DMS 273 treated with DMSO at 0.1 percent for 48 hours (cell line): Measurements from ENCODE around the gene ALKBH6.
"Not testable (repeated sequence)": the region's sequence is repeated elsewhere in the genome, so short reads cannot be mapped to it uniquely, and the experiment has no call there.

Experiments
- DNase-seq: peaks from one replicate; lab custom pipeline; 2025; lab: John Stamatoyannopoulos, UW

ALKBH6 gene

GRCh38 chr19:36014012-36014924, at the start of gene ALKBH6:
TSS of gene ALKBH6 (minus strand) at chr19:36014213. CDS start at chr19:36013397, 816 bp downstream.
- peak; percentile 98 for DNase-seq

GRCh38 chr19:36061367-36061766, 47.4 kb upstream of the ALKBH6 start:
- no peak for DNase-seq

- no peak for DNase-seq
Observed at GRCh38 chr19:36060430-36060829, 46.4 kb upstream of the ALKBH6 start.

GRCh38 chr19:36059180-36059910, 45.3 kb upstream of the ALKBH6 start:
- no peak for DNase-seq

GRCh38 chr19:36058481-36059179, 44.6 kb upstream of the ALKBH6 start:
- no peak for DNase-seq

- DNase-seq, result peak; percentile 95
Observed at GRCh38 chr19:36054733-36055686, 41.0 kb upstream of the ALKBH6 start, which contains the start of gene WDR62. TSS of gene WDR62 (plus strand) at chr19:36054897. CDS start at chr19:36054972, 75 bp downstream.

GRCh38 chr19:36054119-36054732, 40.2 kb upstream of the ALKBH6 start, which contains the start of gene THAP8:
TSS of gene THAP8 (minus strand) at chr19:36054285. CDS start at chr19:36054217, 68 bp downstream.
- DNase-seq, result peak; percentile 98

GRCh38 chr19:36051637-36052036, 37.6 kb upstream of the ALKBH6 start:
- no peak for DNase-seq

GRCh38 chr19:36051236-36051635, 37.2 kb upstream of the ALKBH6 start:
- peak; percentile 9 for DNase-seq

- DNase-seq, result no peak
Observed at GRCh38 chr19:36049080-36049698, 35.2 kb upstream of the ALKBH6 start.

- DNase-seq, result no peak
Observed at GRCh38 chr19:36047835-36048234, 33.8 kb upstream of the ALKBH6 start.

GRCh38 chr19:36046443-36047050, 32.5 kb upstream of the ALKBH6 start:
- DNase-seq, result no peak

GRCh38 chr19:36043952-36044351, 29.9 kb upstream of the ALKBH6 start:
- DNase-seq, result no peak

GRCh38 chr19:36041831-36042230, 27.8 kb upstream of the ALKBH6 start:
- no peak for DNase-seq

GRCh38 chr19:36041092-36041491, 27.1 kb upstream of the ALKBH6 start:
- not testable (repeated sequence) for DNase-seq

GRCh38 chr19:36040495-36040894, 26.5 kb upstream of the ALKBH6 start:
- DNase-seq, result no peak

- DNase-seq, result peak; percentile 15
Observed at GRCh38 chr19:36032251-36033104, 18.5 kb upstream of the ALKBH6 start, which contains the start of gene CLIP3. TSS of gene CLIP3 (minus strand) at chr19:36032873. CDS start at chr19:36032357, 516 bp downstream.

GRCh38 chr19:36031308-36031707, 17.3 kb upstream of the ALKBH6 start:
- no peak for DNase-seq
